ENCODE results near the gene FAM53A.

Gene FAM53A

GRCh38 chr4:1683736-1684505, at the start of gene FAM53A:
Gene FAM53A (minus strand): TSS chr4:1684313. CDS start chr4:1668741, 15,572 bp downstream.
- DNase-seq (ENCODE audit: low read depth), result peak; percentile 15

- DNase-seq (ENCODE audit: low read depth), result no peak
These were observed 48.8 kb upstream of the FAM53A start for GRCh38 chr4:1732911-1733310.

DNA sequence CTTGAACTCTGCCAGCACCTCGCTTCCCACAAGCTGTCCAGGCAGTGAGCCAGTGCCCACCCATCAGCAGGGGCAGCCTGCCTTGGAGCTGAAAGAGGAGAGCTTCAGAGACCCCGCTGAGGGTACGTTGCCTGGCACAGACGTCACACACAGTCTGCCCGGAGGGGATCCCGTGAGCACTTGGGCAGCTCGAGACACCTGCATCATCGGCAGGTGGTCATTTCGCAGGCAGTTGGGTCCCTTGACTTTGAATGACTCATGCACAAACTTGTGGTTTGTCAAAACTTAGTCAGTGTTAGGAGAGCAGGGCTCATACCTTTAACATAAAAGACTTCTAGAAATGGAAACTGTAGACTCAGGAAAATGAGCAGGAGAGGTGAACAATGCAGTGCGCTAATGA, 47.1 kb upstream of the FAM53A start:
- no peak for DNase-seq (ENCODE audit: low read depth)

DNA sequence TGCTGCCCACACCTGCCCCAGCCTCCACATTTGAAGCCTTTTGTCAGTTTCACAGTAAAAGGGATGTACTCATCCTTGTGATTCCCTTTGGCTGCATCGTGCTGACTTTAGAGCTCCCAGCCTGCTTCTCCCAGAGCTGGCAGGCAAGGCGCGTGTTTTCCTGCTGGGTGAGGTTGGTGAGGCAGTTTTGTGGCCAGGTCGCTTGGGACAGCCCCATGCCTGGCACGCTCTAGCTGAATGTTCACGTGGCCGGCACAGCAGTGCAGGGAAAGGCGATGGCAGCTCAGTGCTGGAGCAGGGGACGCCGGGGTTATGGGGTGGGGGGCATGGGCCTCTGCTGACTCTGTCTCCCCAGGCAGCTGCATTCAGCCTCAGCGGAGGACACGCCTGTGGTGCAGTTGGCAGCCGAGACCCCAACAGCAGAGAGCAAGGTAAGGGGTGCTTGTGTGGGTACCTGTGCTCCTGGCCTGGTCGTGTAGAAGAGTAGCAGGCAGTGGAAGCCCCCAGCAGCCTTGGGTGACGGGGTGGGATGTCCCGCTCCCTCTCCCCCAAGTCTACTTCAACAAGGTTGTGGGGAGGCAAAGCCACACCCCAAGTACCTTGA, 46.5 kb upstream of the FAM53A start:
- DNase-seq (ENCODE audit: low read depth), result no peak

- DNase-seq (ENCODE audit: low read depth), result no peak
These were observed 44.2 kb upstream of the FAM53A start for GRCh38 chr4:1728061-1728980.

GRCh38 chr4:1727117-1728031, 43.3 kb upstream of the FAM53A start:
- no peak for DNase-seq (ENCODE audit: low read depth)

GRCh38 chr4:1726146-1726934, 42.2 kb upstream of the FAM53A start:
- DNase-seq (ENCODE audit: low read depth), result peak; percentile 93

DNA sequence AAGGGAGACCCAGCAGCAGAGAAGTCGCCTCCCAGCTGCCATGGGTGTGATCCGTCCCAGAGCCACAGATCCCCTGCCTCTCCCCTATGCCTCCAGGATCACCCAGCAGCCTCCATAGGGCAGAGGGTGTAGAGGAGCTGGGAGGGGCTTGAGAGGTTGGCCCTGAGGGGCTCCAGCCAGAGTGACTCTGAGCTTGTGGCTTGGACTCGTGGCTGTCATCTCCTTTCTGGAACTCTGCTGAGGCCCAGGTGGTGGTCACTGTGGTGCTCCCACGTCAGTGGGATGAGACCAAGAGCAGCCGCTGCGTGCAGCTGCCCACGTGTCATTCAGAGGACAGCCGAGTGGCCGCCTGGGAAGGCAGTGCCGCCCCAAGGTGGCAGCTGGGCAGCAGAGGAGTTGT, 41.4 kb upstream of the FAM53A start:
- DNase-seq (ENCODE audit: low read depth), result no peak

DNA sequence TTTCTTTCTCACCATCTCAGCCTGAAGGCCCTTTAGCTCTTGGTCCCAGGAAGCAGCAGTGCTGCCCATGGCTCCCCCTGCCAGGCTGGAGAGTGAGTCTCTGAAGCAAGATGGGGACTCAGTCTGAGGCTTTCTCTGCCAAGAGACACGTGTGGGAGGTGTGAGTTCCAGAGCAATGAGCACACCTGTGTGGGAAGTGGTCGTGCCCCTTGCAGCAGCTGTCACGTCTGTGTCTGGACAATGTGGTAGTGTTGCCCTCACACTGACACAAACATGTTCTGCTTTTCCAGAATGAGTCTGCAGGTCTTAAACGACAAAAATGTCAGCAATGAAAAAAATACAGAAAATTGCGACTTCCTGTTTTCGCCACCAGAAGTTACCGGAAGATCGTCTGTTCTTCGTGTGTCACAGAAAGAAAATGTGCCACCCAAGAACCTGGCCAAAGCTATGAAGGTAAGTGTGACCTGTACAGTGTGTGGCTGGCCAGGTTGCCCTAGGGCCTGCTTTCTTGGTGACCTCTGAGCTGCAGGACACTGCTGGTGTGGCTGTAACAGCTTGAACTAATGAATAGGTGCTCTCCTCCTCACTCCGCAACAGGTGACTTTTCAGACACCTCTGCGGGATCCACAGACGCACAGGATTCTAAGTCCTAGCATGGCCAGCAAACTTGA, 39.2 kb upstream of the FAM53A start:
- DNase-seq (ENCODE audit: low read depth), result peak; percentile 45

DNA sequence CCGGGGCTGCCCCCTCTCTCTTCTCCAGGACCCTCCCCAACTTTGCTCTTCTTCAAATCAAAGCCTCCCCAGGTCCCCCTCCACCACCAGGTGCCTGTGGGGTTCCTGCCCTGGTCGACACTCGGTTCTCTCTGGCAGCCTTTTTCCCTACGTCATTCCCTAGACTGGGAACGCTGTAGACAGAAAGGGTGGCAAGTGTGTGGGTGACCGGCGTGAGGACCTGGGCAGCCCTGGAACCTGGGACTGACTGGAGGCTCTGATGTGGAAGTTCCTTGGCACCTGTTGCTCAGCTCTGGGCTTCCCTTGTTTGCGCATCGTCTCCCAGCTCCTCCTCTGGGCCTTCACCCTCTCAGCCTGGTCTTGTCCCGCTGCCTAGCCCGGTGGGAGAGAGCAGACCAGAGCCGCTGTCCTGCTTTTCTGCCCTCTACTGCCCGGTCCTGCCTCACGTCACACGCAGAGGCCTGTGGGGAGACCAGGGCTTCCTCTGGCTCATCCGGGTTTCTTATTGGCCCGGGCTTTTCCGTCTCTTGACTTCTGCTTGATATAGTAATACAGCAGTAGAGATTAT, 38.5 kb upstream of the FAM53A start:
- no peak for DNase-seq (ENCODE audit: low read depth)

DNA sequence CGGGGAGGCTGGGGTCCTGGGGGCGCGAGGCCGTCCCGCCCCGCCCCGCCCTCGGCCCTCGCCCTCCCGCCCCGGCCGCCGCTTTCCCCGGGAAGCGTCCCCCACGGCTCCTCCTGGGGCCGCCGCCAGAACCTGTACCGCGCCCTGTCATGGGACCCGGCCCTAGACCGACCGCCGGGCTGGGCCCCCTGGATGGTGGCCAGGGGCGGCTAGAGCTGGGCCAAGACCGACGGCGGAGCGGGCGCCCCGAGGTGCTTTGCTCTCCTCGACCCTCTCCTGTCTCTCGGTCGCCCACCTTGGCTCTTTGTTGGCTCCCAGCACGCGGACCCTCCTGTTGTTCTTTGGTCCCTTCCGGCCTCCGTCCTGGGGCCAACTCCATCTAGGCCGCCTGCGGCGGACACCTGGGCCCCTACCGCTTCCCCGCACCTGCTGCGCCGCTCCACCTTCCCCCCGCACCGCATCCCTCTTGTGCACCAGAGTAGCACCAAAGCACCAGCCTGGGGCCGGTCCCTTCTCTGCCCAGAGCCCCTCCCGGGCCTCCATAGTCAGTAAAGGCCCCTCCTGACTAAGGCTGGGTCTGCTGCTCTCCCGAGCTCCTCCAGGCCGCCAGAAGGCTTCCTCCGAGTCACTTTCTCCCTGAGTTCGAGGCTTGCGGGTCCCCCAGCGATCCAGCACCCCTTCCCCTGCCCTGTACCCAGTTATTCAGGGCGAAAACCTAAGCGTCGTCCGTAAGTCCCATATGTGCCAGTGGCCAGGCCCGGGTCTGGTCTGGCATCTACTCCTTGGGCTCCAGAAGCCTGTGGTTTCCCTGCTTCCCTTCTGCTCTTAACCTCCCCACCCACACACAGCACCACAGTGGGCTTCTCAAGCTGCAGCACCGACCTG, 37.8 kb upstream of the FAM53A start:
- DNase-seq (ENCODE audit: low read depth), result no peak

DNA sequence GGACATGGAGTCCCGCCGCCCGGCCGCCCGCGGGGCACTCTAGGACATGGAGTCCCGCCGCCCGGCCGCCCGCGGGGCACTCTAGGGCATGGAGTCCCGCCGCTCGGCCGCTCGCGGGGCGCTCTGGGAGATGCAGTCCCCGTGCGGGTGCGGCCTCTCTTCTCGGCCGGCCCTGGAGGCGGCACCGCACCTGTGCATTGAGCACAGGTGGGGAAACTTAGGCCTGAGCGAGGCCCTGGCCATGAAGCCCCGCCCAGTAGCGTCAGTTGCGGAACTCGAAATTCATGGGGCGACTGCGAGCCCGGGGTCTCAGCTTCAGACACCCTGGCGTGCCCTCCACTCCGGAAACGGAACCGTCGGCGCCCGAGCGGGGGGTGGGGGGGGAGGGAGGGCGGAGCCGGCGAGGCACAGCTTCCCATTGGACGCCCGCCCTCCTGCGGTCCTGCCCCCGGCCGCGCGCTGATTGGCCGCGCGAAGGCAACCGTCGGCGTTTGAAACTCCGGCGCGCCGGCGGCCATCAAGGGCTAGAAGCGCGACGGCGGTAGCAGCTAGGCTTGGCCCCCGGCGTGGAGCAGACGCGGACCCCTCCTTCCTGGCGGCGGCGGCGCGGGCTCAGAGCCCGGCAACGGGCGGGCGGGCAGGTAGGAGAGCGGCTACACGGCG, 37.0 kb upstream of the FAM53A start, which contains the start of the genes TACC3 and TMEM129:
Gene TACC3 (plus strand): TSS at position 519 of the 663 bp plus-strand sequence. CDS start 1,901 bp downstream, outside the sequence.
Gene TMEM129 (minus strand): TSS at position 321 of the 663 bp plus-strand sequence. CDS start 486 bp downstream, outside the sequence.
- peak; percentile 87 for DNase-seq (ENCODE audit: low read depth)

GRCh38 chr4:1720163-1720983, 36.3 kb upstream of the FAM53A start:
- no peak for DNase-seq (ENCODE audit: low read depth)

GRCh38 chr4:1718095-1718850, 34.2 kb upstream of the FAM53A start:
- DNase-seq (ENCODE audit: low read depth), result no peak

GRCh38 chr4:1717129-1718094, 33.3 kb upstream of the FAM53A start:
- DNase-seq (ENCODE audit: low read depth), result no peak

Measured in activated gamma-delta T cell treated with anti-CD3 and anti-CD28 coated beads, Interleukin-2, amount 50 U/mL, for 16 hours (primary cell).